HFFc6 (cell line): ENCODE data around the gene FAM174C. TPM values are rescaled to one million over a fixed set of nuclear protein-coding genes. Genes with fewer than 3 reads are reported as not detected.

Source experiments
- DNase-seq: peaks from one replicate; pipeline ENCODE4 v3.0.0-alpha.2; 2018
- H3K27ac Mint-ChIP-seq: 2 replicates; pipeline ENCODE4 v1.8.0; 2020; ENCODE audit warnings: mild to moderate bottlenecking, mixed read lengths
- H3K27me3 Mint-ChIP-seq: 2 replicates; pipeline ENCODE4 v1.8.0; 2021; ENCODE audit warnings: mild to moderate bottlenecking, moderate library complexity, mixed read lengths; ENCODE audit not compliant: insufficient read depth
- H3K36me3 Mint-ChIP-seq: 2 replicates; pipeline ENCODE4 v1.8.0; 2021; ENCODE audit warnings: low read depth, mixed read lengths
- H3K4me1 Mint-ChIP-seq: 2 replicates; pipeline ENCODE4 v1.8.0; 2020; ENCODE audit warnings: low read depth, mixed read lengths
- H3K4me3 Mint-ChIP-seq: 2 replicates; pipeline ENCODE4 v1.8.0; 2020; ENCODE audit warnings: mild to moderate bottlenecking, moderate library complexity, mixed read lengths
- H3K9me3 Mint-ChIP-seq: 2 replicates; pipeline ENCODE4 v1.8.0; 2020; ENCODE audit warnings: mild to moderate bottlenecking, mixed read lengths
- CTCF ChIP-seq: fragments of 200-600 bp; sonication (generic); IDR thresholded peaks from 2 replicates; pipeline ENCODE4 v1.5.0; 2021; ENCODE audit warnings: antibody characterized with exemption, mild to moderate bottlenecking
- total RNA-seq, 6 experiments: library from RNA; stranded (reverse); fragmentation: NEBNext Ultra II Directional; extraction: Animal tissue kit (Norgen Biotek cat#: 25700); gene quantifications; 2 replicates in 1 of 6; 3 replicates in 5 of 6; pipeline ENCODE4 v1.2.3, GENCODE V29; 2021

Gene FAM174C
- total RNA-seq, 6 experiments from 2014 or later: 54.2 to 77.6 (median 63.8) TPM

- no peak for TF ChIP-seq CTCF
- H3K27me3 Mint-ChIP-seq: peaks cover 7% of the 10 kb centered on the region
- no peak for DNase-seq
- no peaks in the 10 kb centered on the region for H3K4me1 Mint-ChIP-seq
- no peaks in the 10 kb centered on the region for H3K36me3 Mint-ChIP-seq
- H3K9me3 Mint-ChIP-seq: no peaks in the 10 kb centered on the region
- no peak overlapping the region for H3K27ac Mint-ChIP-seq
- no peak overlapping the region for H3K4me3 Mint-ChIP-seq
These were observed 20.1 kb downstream of the FAM174C start for GRCh38 chr19:1295169-1296012.

- no peaks in the 10 kb centered on the region for H3K9me3 Mint-ChIP-seq
- peaks cover 7% of the 10 kb centered on the region for H3K27me3 Mint-ChIP-seq
- no peak overlapping the region for H3K4me3 Mint-ChIP-seq
- DNase-seq: no peak
- H3K4me1 Mint-ChIP-seq: no peaks in the 10 kb centered on the region
- H3K36me3 Mint-ChIP-seq: no peaks in the 10 kb centered on the region
- H3K27ac Mint-ChIP-seq: no peak overlapping the region
- no peak for TF ChIP-seq CTCF
These were observed 20.7 kb downstream of the FAM174C start for GRCh38 chr19:1296078-1296477.

GRCh38 chr19:1296575-1297271 is 21.4 kb downstream of the FAM174C start:
- H3K4me1 Mint-ChIP-seq: no peaks in the 10 kb centered on the region
- no peaks in the 10 kb centered on the region for H3K36me3 Mint-ChIP-seq
- peaks cover 7% of the 10 kb centered on the region for H3K27me3 Mint-ChIP-seq
- TF ChIP-seq CTCF: no peak
- DNase-seq: no peak
- H3K9me3 Mint-ChIP-seq: no peaks in the 10 kb centered on the region
- no peak overlapping the region for H3K27ac Mint-ChIP-seq
- no peak overlapping the region for H3K4me3 Mint-ChIP-seq

GRCh38 chr19:1298235-1298634 is 22.9 kb downstream of the FAM174C start:
- H3K4me3 Mint-ChIP-seq: no peak overlapping the region

GRCh38 chr19:1299801-1300200 is 24.5 kb downstream of the FAM174C start:
- H3K27me3 Mint-ChIP-seq: peaks cover 5% of the 10 kb centered on the region; the same call in 1 of the 2 replicates

More at GRCh38 chr19:1298235-1298634, 22.9 kb downstream of the FAM174C start:
- H3K27ac Mint-ChIP-seq: no peak overlapping the region
- no peak for DNase-seq
- no peaks in the 10 kb centered on the region for H3K4me1 Mint-ChIP-seq
- peaks cover 5% of the 10 kb centered on the region for H3K27me3 Mint-ChIP-seq
- no peaks in the 10 kb centered on the region for H3K36me3 Mint-ChIP-seq
- H3K9me3 Mint-ChIP-seq: no peaks in the 10 kb centered on the region
- TF ChIP-seq CTCF: no peak

More at GRCh38 chr19:1299801-1300200, 24.5 kb downstream of the FAM174C start:
- H3K36me3 Mint-ChIP-seq: no peaks in the 10 kb centered on the region
- no peak overlapping the region for H3K27ac Mint-ChIP-seq
- no peaks in the 10 kb centered on the region for H3K4me1 Mint-ChIP-seq
- no peak for DNase-seq
- H3K9me3 Mint-ChIP-seq: no peaks in the 10 kb centered on the region
- no peak overlapping the region for H3K4me3 Mint-ChIP-seq
- no peak for TF ChIP-seq CTCF
